A549 (cell line): ENCODE measurements around the gene MBNL2. TPM values are rescaled to one million over a fixed set of nuclear protein-coding genes. Genes with fewer than 3 reads are reported as not detected.

Experiments
- ATAC-seq, 2 experiments: fragments of 200-7000 bp in 1 of 2; fragments of >200 bp in 1 of 2; cut with Nextera tagmentation in 1 of 2; cut with Tn5 transposase in 1 of 2; 3 replicates each; pipeline versions ENCODE4 v1.8.0 to v1.9.1; 2018 to 2020; ENCODE audit warnings: mild to moderate bottlenecking in 1 of 2, moderate library complexity in 1 of 2
- CTCF ChIA-PET: fragments of 300-600 bp; sonication (Branson Sonifier 250); formaldehyde crosslinking; extraction: SDS; loops from one replicate; lab custom pipeline; 2021; ENCODE audit warnings: antibody characterized with exemption, inconsistent platforms; lab: Yijun Ruan, JAX
- POLR2A ChIA-PET: fragments of 350-600 bp; formaldehyde crosslinking; extraction: SDS; loops from one replicate; lab custom pipeline; 2021; ENCODE audit warnings: antibody characterized with exemption, inconsistent platforms; lab: Yijun Ruan, JAX
- DNase-seq, 2 experiments: peaks; one replicate each; pipeline versions ENCODE4 v3.0.0 to v3.0.0-alpha.2; 2011 to 2016; ENCODE audit warnings: low read depth in 1 of 2, low spot score in 1 of 2
- FAIRE-seq: peaks from 2 replicates; lab custom pipeline; 2011; peaks lifted over from hg19 to GRCh38; lab: Jason Lieb, UNC
- H3K27ac ChIP-seq, 2 experiments: fragments of >200 bp; sonication (Bioruptor Twin); formaldehyde crosslinking; 3 replicates each; pipeline ENCODE4 v1.5.1; 2016 to 2017
- H3K4me1 ChIP-seq: fragments of >200 bp; sonication (Bioruptor Twin); formaldehyde crosslinking; 3 replicates; pipeline ENCODE4 v1.6.1; 2016
- H3K4me2 ChIP-seq: fragments of >200 bp; sonication (Bioruptor Twin); formaldehyde crosslinking; 3 replicates; pipeline ENCODE4 v1.6.1; 2016
- H3K4me3 ChIP-seq: fragments of >200 bp; sonication (Bioruptor Twin); formaldehyde crosslinking; 3 replicates; pipeline ENCODE4 v1.5.1; 2016
- H3K9me3 ChIP-seq: fragments of >200 bp; sonication (Bioruptor Twin); formaldehyde crosslinking; 3 replicates; pipeline ENCODE4 v1.6.1; 2016
- ATOH8 ChIP-seq: fragments of 250-450 bp; sonication (Bioruptor Pico); IDR thresholded peaks from 2 replicates; pipeline ENCODE4 v1.5.0; 2020; ENCODE audit warnings: low read depth, mild to moderate bottlenecking, moderate library complexity
- CBX8 ChIP-seq: fragments of 200-600 bp; sonication (generic); IDR thresholded peaks from 2 replicates; pipeline ENCODE4 v1.6.1; 2016
- EHF ChIP-seq: fragments of 250-450 bp; sonication (Bioruptor Pico); IDR thresholded peaks from 2 replicates; pipeline ENCODE4 v1.5.0; 2020; ENCODE audit warnings: mild to moderate bottlenecking
- EHMT2 ChIP-seq: fragments of 200-600 bp; sonication (generic); IDR thresholded peaks from 2 replicates; pipeline ENCODE4 v1.6.1; 2016; ENCODE audit warnings: antibody characterized with exemption, low read depth, mild to moderate bottlenecking, moderate library complexity
- HDAC2 ChIP-seq: fragments of 200-600 bp; sonication (generic); IDR thresholded peaks from 2 replicates; pipeline ENCODE4 v1.6.1; 2016
- HES2 ChIP-seq: fragments of >200 bp; sonication (Bioruptor Twin); formaldehyde crosslinking; IDR thresholded peaks from 2 replicates; pipeline ENCODE4 v1.6.1; 2016
- HOXB5 ChIP-seq: fragments of 250-450 bp; sonication (Bioruptor Pico); IDR thresholded peaks from 2 replicates; pipeline ENCODE4 v1.5.0; 2020; ENCODE audit warnings: mild to moderate bottlenecking, moderate library complexity
- JUNB ChIP-seq: fragments of >200 bp; sonication (Bioruptor Twin); formaldehyde crosslinking; IDR thresholded peaks from 2 replicates; pipeline ENCODE4 v1.6.1; 2016
- MAFK ChIP-seq: fragments of 450-650 bp; IDR thresholded peaks from 2 replicates; pipeline ENCODE4 v1.6.1; 2014; ENCODE audit not compliant: partially characterized antibody
- MAZ ChIP-seq: fragments of 150-350 bp; IDR thresholded peaks from 2 replicates; pipeline ENCODE4 v1.6.1; 2014; ENCODE audit warnings: antibody characterized with exemption, low read depth, low read length, borderline replicate concordance
- MYC ChIP-seq: IDR thresholded peaks from 2 replicates; pipeline ENCODE4 v1.6.1; 2012; ENCODE audit warnings: mild to moderate bottlenecking, inconsistent platforms, low read length, improper control_type of control experiment, borderline replicate concordance
- RAD21 ChIP-seq, 2 experiments: fragments of >200 bp in 1 of 2; sonication (Bioruptor Twin) in 1 of 2; formaldehyde crosslinking in 1 of 2; IDR thresholded peaks in 1 of 2; conservative IDR thresholded peaks in 1 of 2; 2 replicates in 1 of 2; 3 replicates in 1 of 2; pipeline ENCODE4 v1.6.1; 2012 to 2018; ENCODE audit warnings: inconsistent platforms in 1 of 2
- RCOR1 ChIP-seq: fragments of 150-350 bp; IDR thresholded peaks from 2 replicates; pipeline ENCODE4 v1.6.1; 2014; ENCODE audit warnings: antibody characterized with exemption, low read length, low read depth
- REST ChIP-seq: fragments of 200-600 bp; sonication (generic); IDR thresholded peaks from 2 replicates; pipeline ENCODE4 v1.6.1; 2016; ENCODE audit warnings: antibody characterized with exemption, mild to moderate bottlenecking, moderate library complexity
- RNF2 ChIP-seq: fragments of 200-600 bp; sonication (generic); IDR thresholded peaks from 2 replicates; pipeline ENCODE4 v1.6.1; 2016; ENCODE audit warnings: low read depth, mild to moderate bottlenecking, antibody characterized with exemption, moderate library complexity, borderline replicate concordance
- SREBF2 ChIP-seq: fragments of 450-650 bp; IDR thresholded peaks from 2 replicates; pipeline ENCODE4 v1.6.1; 2014; ENCODE audit warnings: mild to moderate bottlenecking, moderate library complexity
- TFCP2L1 ChIP-seq: fragments of 250-450 bp; sonication (Bioruptor Pico); IDR thresholded peaks from 2 replicates; pipeline ENCODE4 v1.5.0; 2021; ENCODE audit warnings: mild to moderate bottlenecking
- ZFP36 ChIP-seq: fragments of 450-650 bp; IDR thresholded peaks from 2 replicates; pipeline ENCODE4 v1.6.1; 2014; ENCODE audit warnings: borderline replicate concordance; ENCODE audit not compliant: partially characterized antibody
- WGBS: methylation state at CpG from one replicate; pipeline ENCODE4 v1.1.6; 2017; ENCODE audit errors: missing lambda C conversion rate; 5-methylcytosine and 5-hydroxymethylcytosine counted together
- polyA plus RNA-seq, 4 experiments: library from polyadenylated mRNA; depleted of rRNA in 3 of 4; stranded (reverse); fragments of >200 nt; fragmentation: RNase III in 1 of 4; extraction: RNeasy Plus Mini Kit Qiagen cat#74134 plus additional on column Dnase treatment in 1 of 4; gene quantifications; 2 replicates in 3 of 4; 3 replicates in 1 of 4; pipeline ENCODE4 v1.2.3, GENCODE V29; 2011 to 2017
- TF ChIP-seq, protein P1 (sequence below): IDR thresholded peaks from 2 replicates; pipeline ENCODE4 v1.6.1; 2012; ENCODE audit warnings: low read depth, borderline replicate concordance
- TF ChIP-seq, protein P2 (sequence below): fragments of >200 bp; sonication (Bioruptor Twin); formaldehyde crosslinking; IDR thresholded peaks from 3 replicates; pipeline ENCODE4 v1.6.1; 2016

The MBNL2 gene
- polyA plus RNA-seq, 2 of the 4 experiments (the other 2 are of a cell fraction): 18.7 to 20.6 TPM

DNA sequence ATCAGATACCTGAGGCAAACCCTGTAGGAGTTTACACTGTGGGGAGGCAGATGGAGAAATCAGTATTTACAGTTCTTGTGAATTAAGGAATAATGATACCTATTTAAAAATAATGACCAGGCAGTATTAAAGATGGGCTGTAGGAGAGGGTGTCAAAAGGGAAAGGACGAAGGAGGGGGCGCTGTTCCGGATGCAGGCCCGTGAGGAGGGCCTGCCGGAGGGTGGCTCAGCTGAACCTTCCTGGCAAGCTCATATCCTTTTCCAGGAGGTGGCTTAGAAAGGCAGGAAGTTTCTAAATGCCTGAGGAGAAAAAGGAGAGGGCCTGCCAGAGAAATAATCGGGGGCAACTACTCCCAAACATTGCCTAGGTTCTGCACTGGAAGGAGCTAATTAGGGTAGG lies 46.6 kb downstream of the MBNL2 start:
- POLR2A ChIA-PET: no interaction called here
- no peak for TF ChIP-seq CBX8
- no peak for TF ChIP-seq REST
- no peak for TF ChIP-seq MYC
- peaks cover 59% of the 10 kb centered on the region for H3K4me1 ChIP-seq
- CTCF ChIA-PET: interaction anchor here (1.5 to 1.6 kb wide), 2 partner anchors 13 to 159 kb away, joined by 4 to 7 read pairs; no protein-coding TSS in a partner anchor
- ATAC-seq: peak in 1 of 2 experiments; percentile 52; a peak in 3 of 6 replicates
- WGBS: 82% methylated on average over 6 of the region's 6 CpGs
- no peak overlapping the region for H3K4me2 ChIP-seq
- H3K9me3 ChIP-seq: no peaks in the 10 kb centered on the region
- peak overlapping the region in 1 of 2 experiments; percentile 80; a peak in 3 of 6 replicates for H3K27ac ChIP-seq
- H3K4me3 ChIP-seq: no peak overlapping the region
- DNase-seq: no peak
- no peak for FAIRE-seq

GRCh38 chr13:97269603-97270002 lies 47.5 kb downstream of the MBNL2 start:
- FAIRE-seq: no peak
- no peak for TF ChIP-seq HOXB5 (CRISPR knock-in tag)
- TF ChIP-seq EHMT2: no peak
- no peak for TF ChIP-seq MAZ
- no peak for TF ChIP-seq EHF
- TF ChIP-seq RAD21 (conservative IDR thresholded peaks at IDR 0.05 in 1 of 2, IDR thresholded peaks at IDR 0.05 in 1 of 2): no peak
- TF ChIP-seq TFCP2L1: no peak
- no peak for TF ChIP-seq RCOR1
- TF ChIP-seq RNF2: no peak
- TF ChIP-seq, protein P1, sequence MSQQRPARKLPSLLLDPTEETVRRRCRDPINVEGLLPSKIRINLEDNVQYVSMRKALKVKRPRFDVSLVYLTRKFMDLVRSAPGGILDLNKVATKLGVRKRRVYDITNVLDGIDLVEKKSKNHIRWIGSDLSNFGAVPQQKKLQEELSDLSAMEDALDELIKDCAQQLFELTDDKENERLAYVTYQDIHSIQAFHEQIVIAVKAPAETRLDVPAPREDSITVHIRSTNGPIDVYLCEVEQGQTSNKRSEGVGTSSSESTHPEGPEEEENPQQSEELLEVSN: no peak
- ChIA-PET POLR2A (no interaction called here), CTCF (interaction anchor here (1.4 to 1.5 kb wide), 2 partner anchors 38 to 160 kb away, joined by 3 to 7 read pairs; no protein-coding TSS in a partner anchor)
- Histone ChIP-seq H3K4me1 (peaks cover 64% of the 10 kb centered on the region), H3K4me2 (no peak overlapping the region), H3K9me3 (no peaks in the 10 kb centered on the region), H3K27ac (peak overlapping the region in 1 of 2 experiments; percentile 80; a peak in 3 of 6 replicates), H3K4me3 (no peak overlapping the region)
- DNase-seq: no peak
- ATAC-seq: peak in 1 of 2 experiments; percentile 16; a peak in 2 of 6 replicates
- WGBS: 86% methylated on average over 3 of the region's 3 CpGs

GRCh38 chr13:97272526-97272925 lies 50.4 kb downstream of the MBNL2 start:
- CTCF ChIA-PET: interaction anchor here (0.9 to 2.1 kb wide), 2 partner anchors 8 to 163 kb away, joined by 4 to 7 read pairs; no protein-coding TSS in a partner anchor
- Histone ChIP-seq H3K4me2 (peak overlapping the region; percentile 71; the same call in 2 of the 3 replicates), H3K27ac (peak overlapping the region in 1 of 2 experiments; percentile 95; a peak in 3 of 6 replicates), H3K4me1 (peaks cover 60% of the 10 kb centered on the region), H3K4me3 (no peak overlapping the region), H3K9me3 (no peaks in the 10 kb centered on the region)
- FAIRE-seq (no peak), ATAC-seq (no peak), DNase-seq (no peak)
- WGBS: 84% methylated on average over 1 of the region's 1 CpG
- POLR2A ChIA-PET: no interaction called here
- TF ChIP-seq ATOH8 (no peak), HDAC2 (no peak), JUNB (no peak), HES2 (no peak), ZFP36 (no peak), SREBF2 (no peak), RCOR1 (no peak), MAFK (peak; percentile 32)
- TF ChIP-seq, protein P2, sequence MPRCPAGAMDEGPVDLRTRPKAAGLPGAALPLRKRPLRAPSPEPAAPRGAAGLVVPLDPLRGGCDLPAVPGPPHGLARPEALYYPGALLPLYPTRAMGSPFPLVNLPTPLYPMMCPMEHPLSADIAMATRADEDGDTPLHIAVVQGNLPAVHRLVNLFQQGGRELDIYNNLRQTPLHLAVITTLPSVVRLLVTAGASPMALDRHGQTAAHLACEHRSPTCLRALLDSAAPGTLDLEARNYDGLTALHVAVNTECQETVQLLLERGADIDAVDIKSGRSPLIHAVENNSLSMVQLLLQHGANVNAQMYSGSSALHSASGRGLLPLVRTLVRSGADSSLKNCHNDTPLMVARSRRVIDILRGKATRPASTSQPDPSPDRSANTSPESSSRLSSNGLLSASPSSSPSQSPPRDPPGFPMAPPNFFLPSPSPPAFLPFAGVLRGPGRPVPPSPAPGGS: no peak
